ENCODE data around the gene EPC2. TPM values are rescaled to one million over a fixed set of nuclear protein-coding genes. Genes with fewer than 3 reads are reported as not detected.
A peak's percentile ranks its signal among the peaks of the same experiment; 100 is the strongest.

EPC2 gene
- total and polyA plus RNA-seq, 2 experiments from 2014 or later: 2.4 to 14.0 TPM

DNA sequence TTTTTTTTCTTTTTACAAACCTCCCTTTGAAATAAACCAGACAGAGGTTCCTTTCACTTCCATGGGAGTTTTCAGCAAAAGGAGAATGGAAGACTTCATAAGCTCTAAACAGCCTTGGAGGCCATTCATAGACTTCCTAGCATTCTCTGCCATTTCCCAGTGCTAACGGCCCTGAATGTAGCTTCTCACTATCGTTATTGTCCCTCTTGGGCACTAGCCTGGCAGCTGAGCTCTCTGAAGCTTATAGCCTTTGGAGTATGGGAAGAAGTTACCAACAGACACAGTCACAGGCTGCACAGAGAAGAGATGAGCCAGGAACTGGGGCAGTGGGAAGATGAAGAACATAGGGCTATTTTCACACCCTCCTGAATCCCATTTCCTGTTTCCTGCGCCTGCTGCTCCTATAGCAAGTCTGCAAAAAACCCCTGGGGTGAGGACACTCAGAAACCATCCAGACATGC is 29.1 kb upstream of the EPC2 start:
- DNase-seq (ENCODE audit: low read depth in 1 of 2, low spot score in 1 of 2): peak in 1 of 2 donors; percentile 2
- Histone ChIP-seq H3K4me1 (ENCODE audit: low read depth) (peaks cover 28% of the 10 kb centered on the region), H3K27ac (peak overlapping the region; percentile 80), H3K27me3 (no peaks in the 10 kb centered on the region), H3K36me3 (no peaks in the 10 kb centered on the region), H3K9me3 (ENCODE audit: low read depth) (no peaks in the 10 kb centered on the region), H3K4me3 (no peak overlapping the region)
- TF ChIP-seq, protein P1, sequence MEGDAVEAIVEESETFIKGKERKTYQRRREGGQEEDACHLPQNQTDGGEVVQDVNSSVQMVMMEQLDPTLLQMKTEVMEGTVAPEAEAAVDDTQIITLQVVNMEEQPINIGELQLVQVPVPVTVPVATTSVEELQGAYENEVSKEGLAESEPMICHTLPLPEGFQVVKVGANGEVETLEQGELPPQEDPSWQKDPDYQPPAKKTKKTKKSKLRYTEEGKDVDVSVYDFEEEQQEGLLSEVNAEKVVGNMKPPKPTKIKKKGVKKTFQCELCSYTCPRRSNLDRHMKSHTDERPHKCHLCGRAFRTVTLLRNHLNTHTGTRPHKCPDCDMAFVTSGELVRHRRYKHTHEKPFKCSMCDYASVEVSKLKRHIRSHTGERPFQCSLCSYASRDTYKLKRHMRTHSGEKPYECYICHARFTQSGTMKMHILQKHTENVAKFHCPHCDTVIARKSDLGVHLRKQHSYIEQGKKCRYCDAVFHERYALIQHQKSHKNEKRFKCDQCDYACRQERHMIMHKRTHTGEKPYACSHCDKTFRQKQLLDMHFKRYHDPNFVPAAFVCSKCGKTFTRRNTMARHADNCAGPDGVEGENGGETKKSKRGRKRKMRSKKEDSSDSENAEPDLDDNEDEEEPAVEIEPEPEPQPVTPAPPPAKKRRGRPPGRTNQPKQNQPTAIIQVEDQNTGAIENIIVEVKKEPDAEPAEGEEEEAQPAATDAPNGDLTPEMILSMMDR (IDR thresholded peaks at IDR 0.05; ENCODE audit: low read depth, low read length): no peak

DNA sequence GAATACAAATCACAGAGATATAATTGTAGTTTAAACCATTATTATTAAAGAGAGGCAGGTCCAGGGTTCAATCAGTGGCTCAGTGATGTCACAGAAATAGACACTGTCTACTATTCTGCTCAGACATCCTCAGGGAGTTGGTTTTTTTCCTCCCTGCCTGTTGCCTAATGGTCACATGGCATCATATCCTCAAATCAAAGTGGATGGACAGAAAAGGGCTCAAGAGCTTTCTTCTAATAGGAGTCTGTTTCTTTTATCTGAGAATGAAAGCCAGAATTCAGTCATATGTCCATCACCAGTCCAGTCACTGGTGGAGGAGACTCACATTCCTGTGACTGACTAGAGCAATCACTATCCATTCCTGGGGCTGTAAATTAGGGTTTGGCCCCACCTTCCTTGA is 27.9 kb upstream of the EPC2 start:
- H3K9me3 ChIP-seq (ENCODE audit: low read depth): no peaks in the 10 kb centered on the region
- H3K27ac ChIP-seq: no peak overlapping the region
- no peaks in the 10 kb centered on the region for H3K36me3 ChIP-seq
- H3K4me1 ChIP-seq (ENCODE audit: low read depth): peaks cover 28% of the 10 kb centered on the region
- no peaks in the 10 kb centered on the region for H3K27me3 ChIP-seq
- no peak for DNase-seq (ENCODE audit: low read depth in 1 of 2, low spot score in 1 of 2)
- no peak overlapping the region for H3K4me3 ChIP-seq
- TF ChIP-seq, protein P1 (IDR thresholded peaks at IDR 0.05; ENCODE audit: low read depth, low read length): no peak

DNA sequence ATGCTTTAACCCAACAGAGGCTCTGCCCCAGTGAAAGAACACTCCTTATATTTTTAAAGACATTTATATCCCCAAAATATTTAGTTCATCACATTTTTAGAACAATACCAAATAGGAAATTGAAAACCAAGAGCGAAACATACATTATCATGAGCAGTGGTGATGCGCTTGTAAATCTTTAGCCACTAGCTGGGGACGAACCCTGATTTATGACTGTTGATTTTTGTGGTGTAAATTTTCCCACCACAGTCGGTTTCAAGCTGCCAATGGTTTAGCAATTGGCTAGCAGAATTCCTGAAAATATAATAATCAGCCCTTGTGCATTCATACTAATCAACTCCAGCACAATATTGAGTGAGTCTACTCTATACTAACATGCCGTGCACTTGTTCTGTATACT is 27.3 kb upstream of the EPC2 start:
- Histone ChIP-seq H3K36me3 (no peaks in the 10 kb centered on the region), H3K9me3 (ENCODE audit: low read depth) (no peaks in the 10 kb centered on the region), H3K4me3 (no peak overlapping the region), H3K27ac (no peak overlapping the region), H3K27me3 (no peaks in the 10 kb centered on the region), H3K4me1 (ENCODE audit: low read depth) (peaks cover 28% of the 10 kb centered on the region)
- no peak for DNase-seq (ENCODE audit: low read depth in 1 of 2, low spot score in 1 of 2)
- TF ChIP-seq, protein P1 (IDR thresholded peaks at IDR 0.05; ENCODE audit: low read depth, low read length): no peak

DNA sequence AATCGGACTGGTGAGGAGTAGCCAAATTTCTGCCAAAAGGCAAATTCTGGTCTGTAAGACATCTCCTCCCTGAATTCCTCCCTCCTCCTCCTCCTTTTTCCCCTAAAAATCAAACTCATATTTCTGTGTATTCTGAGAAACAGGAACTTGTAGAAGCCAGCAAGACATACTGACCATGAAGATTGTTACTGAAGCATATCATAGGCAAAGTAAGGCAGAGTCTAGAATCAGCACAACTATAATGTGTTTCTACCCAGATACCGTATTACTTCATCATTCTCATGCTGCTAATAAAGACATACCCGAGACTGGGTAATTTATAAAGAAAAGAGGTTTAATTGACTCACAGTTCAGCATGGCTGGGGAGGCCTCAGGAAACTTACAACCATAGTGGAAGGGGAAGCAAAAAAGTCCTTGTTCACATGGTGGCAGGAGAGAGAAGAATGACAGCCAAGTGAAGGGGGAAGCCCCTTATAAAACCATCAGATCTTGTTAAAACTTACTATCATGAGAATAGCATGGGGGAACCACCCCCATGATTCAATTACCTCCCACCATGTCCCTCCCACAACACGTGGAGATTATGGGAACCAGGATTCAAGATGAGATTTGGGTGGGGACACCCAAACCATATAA is 24.9 kb upstream of the EPC2 start:
- Histone ChIP-seq H3K4me1 (ENCODE audit: low read depth) (peaks cover 18% of the 10 kb centered on the region), H3K27ac (no peak overlapping the region), H3K36me3 (no peaks in the 10 kb centered on the region), H3K9me3 (ENCODE audit: low read depth) (no peaks in the 10 kb centered on the region), H3K27me3 (no peaks in the 10 kb centered on the region), H3K4me3 (no peak overlapping the region)
- no peak for DNase-seq (ENCODE audit: low read depth in 1 of 2, low spot score in 1 of 2)
- TF ChIP-seq, protein P1 (IDR thresholded peaks at IDR 0.05; ENCODE audit: low read depth, low read length): no peak

DNA sequence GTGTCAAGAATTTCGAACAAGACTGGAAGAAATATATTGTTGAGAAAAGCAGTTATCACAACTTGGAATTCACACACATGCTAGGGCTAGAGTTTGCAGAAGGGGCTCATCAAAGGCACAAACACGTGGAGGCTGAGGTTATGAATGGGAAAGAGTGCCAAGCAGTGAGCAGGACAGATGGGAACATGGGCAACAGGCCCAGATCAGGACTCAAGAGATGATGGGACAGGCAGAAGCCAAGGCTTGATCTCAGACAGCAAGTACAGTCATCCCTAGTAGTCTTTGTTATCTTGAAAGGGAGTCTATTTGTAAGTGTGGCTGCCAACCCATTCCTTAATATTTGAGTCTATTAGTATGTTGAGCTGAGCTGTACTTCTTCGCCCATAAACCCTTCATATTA is 22.2 kb upstream of the EPC2 start:
- H3K4me1 ChIP-seq (ENCODE audit: low read depth): no peaks in the 10 kb centered on the region
- no peak overlapping the region for H3K4me3 ChIP-seq
- H3K27ac ChIP-seq: no peak overlapping the region
- H3K36me3 ChIP-seq: no peaks in the 10 kb centered on the region
- no peaks in the 10 kb centered on the region for H3K9me3 ChIP-seq (ENCODE audit: low read depth)
- no peak for DNase-seq (ENCODE audit: low read depth in 1 of 2, low spot score in 1 of 2)
- TF ChIP-seq, protein P1 (IDR thresholded peaks at IDR 0.05; ENCODE audit: low read depth, low read length): no peak
- no peaks in the 10 kb centered on the region for H3K27me3 ChIP-seq

Measured in cardiac muscle cell (in vitro differentiated cells and primary cell).